Neural progenitor cell (in vitro differentiated cells): ENCODE data around the gene SDR9C7.
"Not testable (repeated sequence)": the region's sequence is repeated elsewhere in the genome, so short reads cannot be mapped to it uniquely, and the experiment has no call there.

Experiments
- CTCF ChIP-seq: fragments of 200-600 bp; sonication (generic); IDR thresholded peaks from 2 replicates; pipeline ENCODE4 v1.5.1; 2017; ENCODE audit warnings: antibody characterized with exemption, mild to moderate bottlenecking
- EZH2 ChIP-seq: fragments of 200-600 bp; sonication (generic); IDR thresholded peaks from 2 replicates; pipeline ENCODE4 v1.6.1; 2017; ENCODE audit warnings: antibody characterized with exemption, mild to moderate bottlenecking, moderate library complexity
- EZH2phosphoT487 ChIP-seq: fragments of 200-600 bp; sonication (generic); IDR thresholded peaks from 2 replicates; pipeline ENCODE4 v1.6.1; 2017; ENCODE audit warnings: antibody characterized with exemption

- TF ChIP-seq CTCF, EZH2, EZH2phosphoT487: not testable (repeated sequence)
Measured at GRCh38 chr12:56962247-56962646, 28.0 kb upstream of the SDR9C7 start.
